ENCODE measurements around the gene SLC9A9.

- no peak for TF ChIP-seq EP300 (IDR thresholded peaks at IDR 0.05; ENCODE audit: borderline replicate concordance in 1 of 2, low read depth in 2 of 2, low read length in 2 of 2)
- no peak for TF ChIP-seq SIN3A (conservative IDR thresholded peaks at IDR 0.05 in 1 of 2, IDR thresholded peaks at IDR 0.05 in 1 of 2; ENCODE audit: low read depth in 1 of 2, low read length in 2 of 2)
- TF ChIP-seq POLR2AphosphoS5 (IDR thresholded peaks at IDR 0.05; ENCODE audit: low read depth, low read length): no peak
- TF ChIP-seq POLR2A (IDR thresholded peaks at IDR 0.05; ENCODE audit: control extremely low read depth in 1 of 2, low read depth in 2 of 2, low read length in 2 of 2): no peak
- no peak for TF ChIP-seq PHF8 (conservative IDR thresholded peaks at IDR 0.05; ENCODE audit: low read depth, low read length)
- TF ChIP-seq YY1 (IDR thresholded peaks at IDR 0.05; ENCODE audit: low read depth, low read length): no peak
Observed at GRCh38 chr3:143358155-143358792, 490.0 kb downstream of the SLC9A9 start.
